ENCODE data around the gene WDR82.

Gene WDR82

DNA sequence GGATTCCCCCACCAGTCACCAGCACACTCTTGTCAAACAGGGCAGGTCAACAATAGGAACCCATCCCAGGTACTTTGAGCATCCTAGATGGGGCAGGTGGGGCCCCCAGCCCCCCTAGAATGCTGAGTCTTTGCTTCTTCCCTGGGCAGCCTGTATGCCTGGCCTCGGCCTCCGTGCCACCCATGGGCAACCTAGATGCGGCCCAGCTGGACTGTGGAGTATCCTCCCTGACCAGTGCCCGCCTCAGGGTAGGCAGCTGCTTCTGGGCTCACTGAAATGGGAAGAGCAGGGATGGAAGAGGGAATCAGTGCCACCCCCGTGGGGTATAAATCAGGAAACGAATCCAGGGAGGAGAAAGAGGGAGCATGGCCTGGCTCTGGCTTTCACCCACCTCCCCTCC is 48.5 kb upstream of the WDR82 start:
- no peak for ATAC-seq
- no peak for TF ChIP-seq GLIS3 (CRISPR knock-in tag; IDR thresholded peaks at IDR 0.05)

DNA sequence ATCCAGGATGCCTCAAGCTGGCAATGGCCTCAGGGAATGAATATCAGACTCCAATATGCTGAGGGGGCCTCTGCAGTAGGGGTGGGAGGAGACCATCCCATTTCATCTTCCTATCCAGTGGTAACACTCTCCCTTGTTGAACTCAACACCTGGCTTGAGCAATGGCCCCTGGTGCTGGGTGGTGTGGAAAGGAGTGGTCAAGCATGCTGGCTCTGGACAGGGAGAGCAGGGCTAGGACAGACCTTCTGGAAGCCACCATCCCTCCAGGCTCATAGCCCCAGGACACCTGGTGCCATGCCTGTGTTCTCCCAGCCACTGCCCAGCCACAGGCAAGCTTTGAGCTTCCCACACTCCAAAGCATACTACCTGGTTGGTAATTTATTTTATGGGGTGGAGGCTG is 47.2 kb upstream of the WDR82 start:
- TF ChIP-seq ARNTL (CRISPR knock-in tag; IDR thresholded peaks at IDR 0.05; ENCODE audit: borderline replicate concordance, low read depth), result no peak
- TF ChIP-seq TCF4 (CRISPR knock-in tag; IDR thresholded peaks at IDR 0.05; ENCODE audit: borderline replicate concordance), result no peak
- TF ChIP-seq, protein P1, sequence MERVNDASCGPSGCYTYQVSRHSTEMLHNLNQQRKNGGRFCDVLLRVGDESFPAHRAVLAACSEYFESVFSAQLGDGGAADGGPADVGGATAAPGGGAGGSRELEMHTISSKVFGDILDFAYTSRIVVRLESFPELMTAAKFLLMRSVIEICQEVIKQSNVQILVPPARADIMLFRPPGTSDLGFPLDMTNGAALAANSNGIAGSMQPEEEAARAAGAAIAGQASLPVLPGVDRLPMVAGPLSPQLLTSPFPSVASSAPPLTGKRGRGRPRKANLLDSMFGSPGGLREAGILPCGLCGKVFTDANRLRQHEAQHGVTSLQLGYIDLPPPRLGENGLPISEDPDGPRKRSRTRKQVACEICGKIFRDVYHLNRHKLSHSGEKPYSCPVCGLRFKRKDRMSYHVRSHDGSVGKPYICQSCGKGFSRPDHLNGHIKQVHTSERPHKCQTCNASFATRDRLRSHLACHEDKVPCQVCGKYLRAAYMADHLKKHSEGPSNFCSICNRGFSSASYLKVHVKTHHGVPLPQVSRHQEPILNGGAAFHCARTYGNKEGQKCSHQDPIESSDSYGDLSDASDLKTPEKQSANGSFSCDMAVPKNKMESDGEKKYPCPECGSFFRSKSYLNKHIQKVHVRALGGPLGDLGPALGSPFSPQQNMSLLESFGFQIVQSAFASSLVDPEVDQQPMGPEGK (CRISPR knock-in tag; IDR thresholded peaks at IDR 0.05; ENCODE audit: borderline replicate concordance), result no peak
- no peak for TF ChIP-seq ZC3H10 (CRISPR knock-in tag; IDR thresholded peaks at IDR 0.05)
- no peak for TF ChIP-seq RARB (CRISPR knock-in tag; IDR thresholded peaks at IDR 0.05)
- no peak for TF ChIP-seq CSDC2 (CRISPR knock-in tag; IDR thresholded peaks at IDR 0.05)
- ATAC-seq, result no peak

DNA sequence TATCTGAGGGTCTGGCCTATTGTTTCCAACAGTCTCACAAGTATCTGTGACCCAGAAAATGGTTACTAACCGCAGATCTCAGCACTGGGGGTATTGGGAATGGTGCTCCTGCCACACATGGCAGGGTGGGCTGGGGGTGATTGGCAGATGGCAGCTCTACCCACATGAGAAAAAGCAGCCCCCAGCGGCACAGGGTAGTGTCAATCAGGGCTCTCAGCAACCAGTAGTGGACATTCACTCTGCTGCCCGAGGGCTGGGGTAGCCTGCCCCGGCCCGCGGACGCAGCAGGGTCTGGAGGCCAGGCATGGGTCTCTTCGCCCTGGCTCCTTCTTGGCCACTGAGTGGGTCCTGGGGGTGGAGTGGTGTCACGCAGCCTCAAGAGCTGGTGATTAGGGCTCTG is 46.2 kb upstream of the WDR82 start:
- TF ChIP-seq ISL1 (CRISPR knock-in tag; IDR thresholded peaks at IDR 0.05) (no peak), TCF4 (CRISPR knock-in tag; IDR thresholded peaks at IDR 0.05; ENCODE audit: borderline replicate concordance) (no peak), ZFP30 (CRISPR knock-in tag; IDR thresholded peaks at IDR 0.05) (no peak), ZNF565 (CRISPR knock-in tag; conservative IDR thresholded peaks at IDR 0.05; ENCODE audit: low read depth) (no peak), PPARA (CRISPR knock-in tag; IDR thresholded peaks at IDR 0.05; ENCODE audit: borderline replicate concordance) (no peak), ESRRG (CRISPR knock-in tag; IDR thresholded peaks at IDR 0.05) (no peak), CSDC2 (CRISPR knock-in tag; IDR thresholded peaks at IDR 0.05) (no peak), ZC3H10 (CRISPR knock-in tag; IDR thresholded peaks at IDR 0.05) (no peak), TOX (CRISPR knock-in tag; IDR thresholded peaks at IDR 0.05; ENCODE audit: borderline replicate concordance) (no peak), OSR1 (CRISPR knock-in tag; IDR thresholded peaks at IDR 0.05) (no peak), ARNTL (CRISPR knock-in tag; IDR thresholded peaks at IDR 0.05; ENCODE audit: borderline replicate concordance, low read depth) (no peak), RARB (CRISPR knock-in tag; IDR thresholded peaks at IDR 0.05) (no peak), ZFP3 (CRISPR knock-in tag; IDR thresholded peaks at IDR 0.05) (no peak), GLIS3 (CRISPR knock-in tag; IDR thresholded peaks at IDR 0.05) (no peak)
- TF ChIP-seq, protein P1 (CRISPR knock-in tag; IDR thresholded peaks at IDR 0.05; ENCODE audit: borderline replicate concordance), result no peak
- TF ChIP-seq, protein P2, sequence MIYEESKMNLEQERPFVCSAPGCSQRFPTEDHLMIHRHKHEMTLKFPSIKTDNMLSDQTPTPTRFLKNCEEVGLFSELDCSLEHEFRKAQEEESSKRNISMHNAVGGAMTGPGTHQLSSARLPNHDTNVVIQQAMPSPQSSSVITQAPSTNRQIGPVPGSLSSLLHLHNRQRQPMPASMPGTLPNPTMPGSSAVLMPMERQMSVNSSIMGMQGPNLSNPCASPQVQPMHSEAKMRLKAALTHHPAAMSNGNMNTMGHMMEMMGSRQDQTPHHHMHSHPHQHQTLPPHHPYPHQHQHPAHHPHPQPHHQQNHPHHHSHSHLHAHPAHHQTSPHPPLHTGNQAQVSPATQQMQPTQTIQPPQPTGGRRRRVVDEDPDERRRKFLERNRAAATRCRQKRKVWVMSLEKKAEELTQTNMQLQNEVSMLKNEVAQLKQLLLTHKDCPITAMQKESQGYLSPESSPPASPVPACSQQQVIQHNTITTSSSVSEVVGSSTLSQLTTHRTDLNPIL (CRISPR knock-in tag; IDR thresholded peaks at IDR 0.05; ENCODE audit: low read depth), result no peak
- TF ChIP-seq, protein P3, sequence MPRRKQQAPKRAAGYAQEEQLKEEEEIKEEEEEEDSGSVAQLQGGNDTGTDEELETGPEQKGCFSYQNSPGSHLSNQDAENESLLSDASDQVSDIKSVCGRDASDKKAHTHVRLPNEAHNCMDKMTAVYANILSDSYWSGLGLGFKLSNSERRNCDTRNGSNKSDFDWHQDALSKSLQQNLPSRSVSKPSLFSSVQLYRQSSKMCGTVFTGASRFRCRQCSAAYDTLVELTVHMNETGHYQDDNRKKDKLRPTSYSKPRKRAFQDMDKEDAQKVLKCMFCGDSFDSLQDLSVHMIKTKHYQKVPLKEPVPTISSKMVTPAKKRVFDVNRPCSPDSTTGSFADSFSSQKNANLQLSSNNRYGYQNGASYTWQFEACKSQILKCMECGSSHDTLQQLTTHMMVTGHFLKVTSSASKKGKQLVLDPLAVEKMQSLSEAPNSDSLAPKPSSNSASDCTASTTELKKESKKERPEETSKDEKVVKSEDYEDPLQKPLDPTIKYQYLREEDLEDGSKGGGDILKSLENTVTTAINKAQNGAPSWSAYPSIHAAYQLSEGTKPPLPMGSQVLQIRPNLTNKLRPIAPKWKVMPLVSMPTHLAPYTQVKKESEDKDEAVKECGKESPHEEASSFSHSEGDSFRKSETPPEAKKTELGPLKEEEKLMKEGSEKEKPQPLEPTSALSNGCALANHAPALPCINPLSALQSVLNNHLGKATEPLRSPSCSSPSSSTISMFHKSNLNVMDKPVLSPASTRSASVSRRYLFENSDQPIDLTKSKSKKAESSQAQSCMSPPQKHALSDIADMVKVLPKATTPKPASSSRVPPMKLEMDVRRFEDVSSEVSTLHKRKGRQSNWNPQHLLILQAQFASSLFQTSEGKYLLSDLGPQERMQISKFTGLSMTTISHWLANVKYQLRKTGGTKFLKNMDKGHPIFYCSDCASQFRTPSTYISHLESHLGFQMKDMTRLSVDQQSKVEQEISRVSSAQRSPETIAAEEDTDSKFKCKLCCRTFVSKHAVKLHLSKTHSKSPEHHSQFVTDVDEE (CRISPR knock-in tag; IDR thresholded peaks at IDR 0.05), result no peak
- no peak for ATAC-seq

DNA sequence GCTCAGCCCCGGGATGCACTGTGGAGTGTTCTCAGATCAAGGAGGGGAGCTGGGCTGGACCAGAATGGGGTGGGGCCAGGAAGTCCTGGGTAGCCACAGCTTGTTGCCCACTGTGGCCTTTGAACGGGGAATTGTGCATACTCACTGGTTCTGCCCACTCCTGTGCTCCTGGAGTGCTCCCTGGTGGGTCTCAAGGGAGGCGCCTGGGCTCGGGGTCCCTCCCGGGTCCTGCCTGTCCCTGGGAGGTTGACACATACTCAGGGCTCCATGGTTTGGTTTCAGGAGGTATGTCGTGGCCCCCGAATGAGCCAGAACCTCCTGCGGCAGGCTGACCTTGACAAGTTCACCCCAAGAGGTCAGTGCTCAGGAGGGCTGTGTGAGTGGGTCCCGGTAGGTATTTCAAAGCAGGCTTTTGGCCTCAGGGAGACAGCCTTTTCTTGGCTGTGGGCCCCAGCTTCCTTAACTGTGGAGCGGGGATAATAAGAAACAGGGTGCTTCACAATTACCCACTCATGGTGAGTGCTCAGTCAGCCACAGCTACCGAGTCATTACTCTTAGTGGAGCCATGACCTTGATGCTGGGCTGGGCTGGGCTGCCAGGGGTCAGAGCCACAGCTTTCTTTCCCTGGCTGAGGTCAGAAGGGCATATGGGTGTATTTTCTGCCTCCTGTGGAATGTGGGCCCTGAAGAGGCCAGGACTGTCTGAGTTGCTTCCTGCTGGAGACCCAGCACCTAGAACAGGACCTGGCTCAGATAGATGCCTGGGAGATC is 45.3 kb upstream of the WDR82 start:
- peak; percentile 20; the same call in 2 of the 3 replicates for ATAC-seq
- no peak for TF ChIP-seq ZNF565 (CRISPR knock-in tag; conservative IDR thresholded peaks at IDR 0.05; ENCODE audit: low read depth)
- TF ChIP-seq, protein P2 (CRISPR knock-in tag; IDR thresholded peaks at IDR 0.05; ENCODE audit: low read depth), result no peak
- no peak for TF ChIP-seq ESRRG (CRISPR knock-in tag; IDR thresholded peaks at IDR 0.05)
- TF ChIP-seq ZFP30 (CRISPR knock-in tag; IDR thresholded peaks at IDR 0.05), result no peak
- no peak for TF ChIP-seq ISL1 (CRISPR knock-in tag; IDR thresholded peaks at IDR 0.05)
- no peak for TF ChIP-seq ZNF8 (CRISPR knock-in tag; IDR thresholded peaks at IDR 0.05)
- TF ChIP-seq, protein P4, sequence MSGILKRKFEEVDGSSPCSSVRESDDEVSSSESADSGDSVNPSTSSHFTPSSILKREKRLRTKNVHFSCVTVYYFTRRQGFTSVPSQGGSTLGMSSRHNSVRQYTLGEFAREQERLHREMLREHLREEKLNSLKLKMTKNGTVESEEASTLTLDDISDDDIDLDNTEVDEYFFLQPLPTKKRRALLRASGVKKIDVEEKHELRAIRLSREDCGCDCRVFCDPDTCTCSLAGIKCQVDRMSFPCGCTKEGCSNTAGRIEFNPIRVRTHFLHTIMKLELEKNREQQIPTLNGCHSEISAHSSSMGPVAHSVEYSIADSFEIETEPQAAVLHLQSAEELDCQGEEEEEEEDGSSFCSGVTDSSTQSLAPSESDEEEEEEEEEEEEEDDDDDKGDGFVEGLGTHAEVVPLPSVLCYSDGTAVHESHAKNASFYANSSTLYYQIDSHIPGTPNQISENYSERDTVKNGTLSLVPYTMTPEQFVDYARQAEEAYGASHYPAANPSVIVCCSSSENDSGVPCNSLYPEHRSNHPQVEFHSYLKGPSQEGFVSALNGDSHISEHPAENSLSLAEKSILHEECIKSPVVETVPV (CRISPR knock-in tag; IDR thresholded peaks at IDR 0.05), result no peak
